Uterus (tissue), 4 donors: Measurements from ENCODE around the gene SERTM1. TPM values are rescaled to one million over a fixed set of nuclear protein-coding genes. Genes with fewer than 3 reads are reported as not detected.

Experiments
- DNase-seq, 2 donors: peaks; one replicate each; pipeline ENCODE4 v3.0.0-alpha.2; 2019 to 2020
- H3K27ac ChIP-seq, 2 donors: fragments of 200-600 bp; sonication (generic); 1 replicate in 1 of 2; 2 replicates in 1 of 2; pipeline ENCODE4 v1.5.1; 2016 to 2018
- H3K27me3 ChIP-seq, 2 donors: fragments of 200-600 bp; sonication (generic); one replicate each; pipeline ENCODE4 v1.5.1; 2018 to 2019; ENCODE audit warnings: control low read depth in 1 of 2
- H3K36me3 ChIP-seq, 2 donors: fragments of 200-600 bp; sonication (generic); one replicate each; pipeline ENCODE4 v1.5.1; 2019; ENCODE audit warnings: control low read depth in 1 of 2
- H3K4me1 ChIP-seq, 2 donors: fragments of 200-600 bp; sonication (generic); one replicate each; pipeline ENCODE4 v1.5.1; 2018 to 2019; ENCODE audit warnings: control low read depth in 1 of 2
- H3K4me3 ChIP-seq, 2 donors: fragments of 200-600 bp; sonication (generic); 1 replicate in 1 of 2; 2 replicates in 1 of 2; pipeline ENCODE4 v1.5.1; 2018 to 2019; ENCODE audit warnings: mild to moderate bottlenecking in 1 of 2
- H3K9me3 ChIP-seq, 2 donors: fragments of 200-600 bp; sonication (generic); one replicate each; pipeline ENCODE4 v1.5.1; 2019; ENCODE audit warnings: control low read depth in 1 of 2
- POLR2A ChIP-seq, 2 donors: fragments of 450-650 bp; IDR thresholded peaks; one replicate each; pipeline ENCODE4 v1.6.1; 2016; ENCODE audit warnings: antibody characterized with exemption in 2 of 2, mild to moderate bottlenecking in 1 of 2, moderate library complexity in 1 of 2
- intact Hi-C: fragments of 100-400 bp; cut with DNase I; formaldehyde crosslinking; loops from one replicate; pipeline ENCODE4 v1.15.1; 2023; ENCODE audit warnings: low total_unique reads
- total RNA-seq, 4 donors: library from RNA; depleted of rRNA in 3 of 4; stranded (reverse); fragments of >200 nt in 3 of 4; gene quantifications; one replicate each; pipeline versions ENCODE4 v1.1.0 to v1.2.4, GENCODE V29; 2014 to 2023
- TF ChIP-seq, protein P1 (sequence below), 4 experiments: fragments of 200-600 bp in 2 of 4; fragments of 450-650 bp in 2 of 4; sonication (generic) in 2 of 4; IDR thresholded peaks; one replicate each; pipeline ENCODE4 v1.5.1; 2016 to 2019; ENCODE audit warnings: antibody characterized with exemption in 4 of 4, mild to moderate bottlenecking in 2 of 4, moderate library complexity in 1 of 4
- donor health status: DM: yes; HTN: yes; CAD: no.

The SERTM1 gene
- total RNA-seq, 4 donors from 2014 or later, result 3.1 to 54.1 (median 33.0) TPM

DNA sequence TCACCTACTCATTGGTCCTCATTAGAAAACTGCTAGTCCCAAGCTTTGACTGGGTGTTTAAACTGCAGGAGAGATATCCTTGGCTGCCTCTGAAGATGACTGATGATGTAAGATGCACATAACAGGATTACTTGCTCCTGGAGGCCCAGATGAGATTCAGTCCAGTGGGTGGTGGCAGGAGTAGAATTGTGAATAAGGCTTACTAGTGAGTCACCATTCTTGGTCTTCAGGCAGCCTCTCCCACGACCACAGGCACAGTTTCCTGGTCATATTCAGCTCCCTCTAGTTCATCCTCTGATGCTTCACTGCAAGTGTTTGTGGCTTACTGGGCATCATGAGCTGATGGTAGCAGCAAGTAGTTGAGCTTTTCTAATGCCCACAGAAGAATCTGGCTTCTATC is 12.1 kb downstream of the SERTM1 start:
- peak in 1 of 2 donors; percentile 27 for DNase-seq

DNA sequence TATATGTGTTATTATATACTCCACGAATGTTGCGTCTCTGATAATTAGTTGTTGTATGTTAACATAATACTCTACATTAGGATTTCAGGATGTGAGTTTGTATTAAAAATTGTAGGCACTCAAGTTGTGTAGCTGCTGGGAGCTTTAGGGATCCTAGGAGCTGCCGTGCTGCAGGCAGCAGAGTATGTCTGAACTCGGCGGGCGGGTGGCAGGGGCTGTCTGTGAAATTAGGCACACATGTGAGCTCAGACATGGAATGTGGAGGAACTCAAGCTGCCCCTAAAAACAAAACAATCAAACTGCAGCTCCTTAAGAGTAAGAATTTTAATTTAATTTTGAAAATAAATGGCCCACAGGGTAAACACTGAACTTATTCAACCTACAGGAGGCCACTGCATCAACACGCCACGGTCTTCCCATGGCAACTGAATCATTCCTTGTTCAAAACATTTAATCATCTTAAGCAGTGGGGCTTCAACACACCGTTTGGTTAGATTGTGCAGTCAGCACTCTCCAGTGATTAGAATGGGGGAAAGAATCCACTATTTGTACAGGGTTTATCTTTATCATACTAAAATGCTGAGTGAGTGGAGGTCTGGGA is 22.7 kb downstream of the SERTM1 start:
- Histone ChIP-seq H3K27me3 (no peaks in the 10 kb centered on the region), H3K4me1 (peaks cover 0 to 7% of the 10 kb centered on the region in 2 donors), H3K27ac (no peak overlapping the region), H3K4me3 (no peak overlapping the region), H3K9me3 (no peaks in the 10 kb centered on the region), H3K36me3 (no peaks in the 10 kb centered on the region)
- DNase-seq, result no peak
- TF ChIP-seq, protein P1, sequence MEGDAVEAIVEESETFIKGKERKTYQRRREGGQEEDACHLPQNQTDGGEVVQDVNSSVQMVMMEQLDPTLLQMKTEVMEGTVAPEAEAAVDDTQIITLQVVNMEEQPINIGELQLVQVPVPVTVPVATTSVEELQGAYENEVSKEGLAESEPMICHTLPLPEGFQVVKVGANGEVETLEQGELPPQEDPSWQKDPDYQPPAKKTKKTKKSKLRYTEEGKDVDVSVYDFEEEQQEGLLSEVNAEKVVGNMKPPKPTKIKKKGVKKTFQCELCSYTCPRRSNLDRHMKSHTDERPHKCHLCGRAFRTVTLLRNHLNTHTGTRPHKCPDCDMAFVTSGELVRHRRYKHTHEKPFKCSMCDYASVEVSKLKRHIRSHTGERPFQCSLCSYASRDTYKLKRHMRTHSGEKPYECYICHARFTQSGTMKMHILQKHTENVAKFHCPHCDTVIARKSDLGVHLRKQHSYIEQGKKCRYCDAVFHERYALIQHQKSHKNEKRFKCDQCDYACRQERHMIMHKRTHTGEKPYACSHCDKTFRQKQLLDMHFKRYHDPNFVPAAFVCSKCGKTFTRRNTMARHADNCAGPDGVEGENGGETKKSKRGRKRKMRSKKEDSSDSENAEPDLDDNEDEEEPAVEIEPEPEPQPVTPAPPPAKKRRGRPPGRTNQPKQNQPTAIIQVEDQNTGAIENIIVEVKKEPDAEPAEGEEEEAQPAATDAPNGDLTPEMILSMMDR (IDR thresholded peaks at IDR 0.05), result no peak
- no peak for TF ChIP-seq POLR2A (IDR thresholded peaks at IDR 0.05)
- intact Hi-C loops, result no loop called here

More for the DNA sequence above, 12.1 kb downstream of the SERTM1 start:
- no peak for TF ChIP-seq POLR2A (IDR thresholded peaks at IDR 0.05)
- TF ChIP-seq, protein P1 (IDR thresholded peaks at IDR 0.05), result no peak
- Histone ChIP-seq H3K27me3 (no peaks in the 10 kb centered on the region), H3K4me1 (no peaks in the 10 kb centered on the region), H3K27ac (no peak overlapping the region), H3K9me3 (no peaks in the 10 kb centered on the region), H3K4me3 (no peak overlapping the region), H3K36me3 (no peaks in the 10 kb centered on the region)
- intact Hi-C loops, result loop anchor here (5.0 kb wide), 1 partner anchor 46 kb away; no protein-coding TSS in a partner anchor

- no peaks in the 10 kb centered on the region for H3K9me3 ChIP-seq
- DNase-seq, result no peak
- TF ChIP-seq, protein P1 (IDR thresholded peaks at IDR 0.05), result no peak
- TF ChIP-seq POLR2A (IDR thresholded peaks at IDR 0.05), result no peak
- no peaks in the 10 kb centered on the region for H3K36me3 ChIP-seq
- no peak overlapping the region for H3K27ac ChIP-seq
- intact Hi-C loops, result no loop called here
- H3K4me3 ChIP-seq, result no peak overlapping the region
- peaks cover 0 to 7% of the 10 kb centered on the region in 2 donors for H3K4me1 ChIP-seq
- H3K27me3 ChIP-seq, result no peaks in the 10 kb centered on the region
Observed at GRCh38 chr13:36700170-36700569, 26.4 kb downstream of the SERTM1 start.

DNA sequence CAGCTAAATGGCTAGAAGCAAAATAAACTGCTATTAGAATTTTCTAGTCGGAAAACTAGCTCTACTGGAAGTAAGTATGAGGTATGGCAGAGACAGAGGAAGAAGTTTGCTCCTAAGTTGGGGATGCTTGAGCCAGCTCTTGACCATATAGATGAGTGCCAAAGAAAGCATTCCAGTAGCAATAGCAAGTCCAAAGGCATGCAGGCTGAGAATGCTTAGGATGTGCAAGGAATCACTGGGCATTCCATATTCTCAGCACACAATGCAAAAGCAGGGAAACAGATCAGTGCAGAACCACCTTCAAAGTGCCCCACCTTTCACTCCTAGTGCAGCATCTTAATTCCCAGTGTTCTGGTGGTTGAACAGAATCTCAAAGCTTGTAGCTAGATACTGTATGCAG is 32.9 kb downstream of the SERTM1 start:
- TF ChIP-seq POLR2A (IDR thresholded peaks at IDR 0.05), result no peak
- TF ChIP-seq, protein P1 (IDR thresholded peaks at IDR 0.05), result no peak

GRCh38 chr13:36709136-36709890 is 35.5 kb downstream of the SERTM1 start:
- Histone ChIP-seq H3K36me3 (no peaks in the 10 kb centered on the region), H3K27ac (no peak overlapping the region), H3K27me3 (no peaks in the 10 kb centered on the region), H3K4me3 (no peak overlapping the region), H3K4me1 (no peaks in the 10 kb centered on the region), H3K9me3 (no peaks in the 10 kb centered on the region)
- no peak for DNase-seq
- intact Hi-C loops, result no loop called here
- TF ChIP-seq POLR2A (IDR thresholded peaks at IDR 0.05), result no peak
- TF ChIP-seq, protein P1 (IDR thresholded peaks at IDR 0.05), result no peak

More for the DNA sequence above, 32.9 kb downstream of the SERTM1 start:
- no peak for DNase-seq
- H3K4me3 ChIP-seq, result no peak overlapping the region
- intact Hi-C loops, result no loop called here
- no peaks in the 10 kb centered on the region for H3K9me3 ChIP-seq
- no peaks in the 10 kb centered on the region for H3K27me3 ChIP-seq
- no peaks in the 10 kb centered on the region for H3K36me3 ChIP-seq
- H3K27ac ChIP-seq, result no peak overlapping the region
- no peaks in the 10 kb centered on the region for H3K4me1 ChIP-seq
